ENCODE data around the gene TMEM44.

Gene TMEM44, protein sequence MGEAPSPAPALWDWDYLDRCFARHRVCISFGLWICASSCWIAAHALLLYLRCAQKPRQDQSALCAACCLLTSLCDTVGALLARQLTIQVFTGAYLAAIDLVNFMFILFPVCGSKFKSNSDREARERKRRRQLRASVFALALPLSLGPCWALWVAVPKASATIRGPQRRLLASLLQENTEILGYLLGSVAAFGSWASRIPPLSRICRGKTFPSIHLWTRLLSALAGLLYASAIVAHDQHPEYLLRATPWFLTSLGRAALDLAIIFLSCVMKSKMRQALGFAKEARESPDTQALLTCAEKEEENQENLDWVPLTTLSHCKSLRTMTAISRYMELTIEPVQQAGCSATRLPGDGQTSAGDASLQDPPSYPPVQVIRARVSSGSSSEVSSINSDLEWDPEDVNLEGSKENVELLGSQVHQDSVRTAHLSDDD

GRCh38 chr3:194633349-194634004, at the start of gene TMEM44:
TMEM44 (minus strand) TSS chr3:194633419; CDS start chr3:194633215, 204 bp downstream.
- DNase-seq (ENCODE audit: low read depth), result peak; percentile 50

GRCh38 chr3:194682694-194683310, 49.6 kb upstream of the TMEM44 start:
- DNase-seq (ENCODE audit: low read depth), result peak; percentile 75

DNA sequence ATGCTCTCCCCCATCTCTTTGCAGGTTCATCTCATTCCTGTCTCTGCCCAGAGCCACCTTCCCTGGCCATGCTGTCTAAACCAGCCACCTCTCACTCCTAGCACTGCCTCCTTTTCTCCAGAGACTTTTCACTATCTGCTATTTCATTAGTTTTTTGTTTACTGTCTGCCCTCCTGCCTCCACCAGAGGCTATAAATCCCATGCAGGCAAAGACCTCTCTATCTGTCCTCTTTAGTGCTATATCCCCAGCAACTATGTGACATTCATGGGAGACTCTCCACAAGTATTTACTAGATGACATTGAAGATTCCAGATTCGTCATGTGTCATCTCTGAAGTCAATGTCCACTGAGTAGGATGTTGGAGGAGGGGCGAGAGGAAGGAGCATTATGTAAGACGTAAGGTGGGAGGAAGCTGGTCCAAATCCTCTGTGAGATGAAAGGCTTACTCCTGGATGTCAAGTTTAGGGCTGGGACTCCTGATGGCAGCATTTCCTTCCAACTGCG, 49.0 kb upstream of the TMEM44 start:
- no peak for DNase-seq (ENCODE audit: low read depth)

GRCh38 chr3:194680888-194681615, 47.8 kb upstream of the TMEM44 start:
- DNase-seq (ENCODE audit: low read depth), result no peak

- DNase-seq (ENCODE audit: low read depth), result no peak
These were observed 43.3 kb upstream of the TMEM44 start for GRCh38 chr3:194676471-194676870.

DNA sequence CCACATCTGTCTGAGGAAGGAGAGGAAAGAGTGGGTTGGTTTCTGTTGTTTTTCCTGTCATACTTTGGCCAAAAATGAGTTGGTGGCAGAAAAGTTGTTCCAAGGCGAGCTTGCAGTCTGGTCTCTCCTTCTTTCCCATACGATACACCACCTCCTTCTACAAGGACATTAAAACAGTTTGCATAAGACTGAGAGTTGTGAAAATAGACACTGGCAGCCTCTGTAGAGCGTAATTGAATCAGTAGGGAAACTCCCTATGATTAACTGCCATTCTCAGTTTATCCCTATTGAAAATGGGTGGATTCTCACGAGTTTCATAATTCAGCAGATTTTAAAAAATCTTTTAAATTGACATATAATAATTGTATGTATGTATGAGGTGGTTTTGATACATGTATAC, 42.5 kb upstream of the TMEM44 start:
- no peak for DNase-seq (ENCODE audit: low read depth)

DNA sequence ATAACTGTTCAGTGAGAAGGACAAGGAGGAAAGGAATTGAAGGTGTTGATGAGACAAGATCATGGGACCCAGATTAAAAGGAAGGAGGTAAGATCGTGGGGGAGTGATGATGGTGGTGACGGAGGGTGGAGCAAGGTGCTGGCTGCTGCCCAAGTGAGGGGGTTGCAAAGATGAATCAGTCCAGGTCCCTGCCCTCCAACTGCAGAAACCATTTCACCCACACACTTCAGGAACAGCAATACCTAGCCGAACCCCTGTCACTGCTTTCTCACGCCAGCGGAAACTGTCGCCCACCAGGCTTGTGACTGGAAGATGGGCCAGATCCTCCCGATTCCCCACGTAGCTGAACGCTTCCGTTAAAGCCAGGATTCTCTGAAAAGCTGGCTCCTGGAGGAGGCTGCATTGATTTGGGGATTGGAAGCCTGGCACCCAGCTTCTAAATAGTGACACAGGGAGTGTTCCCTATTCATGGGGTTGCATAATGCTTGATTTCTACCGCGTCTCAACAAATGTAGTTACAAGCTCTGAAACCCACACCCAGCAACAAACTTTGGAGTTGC, 41.9 kb upstream of the TMEM44 start:
- DNase-seq (ENCODE audit: low read depth), result no peak

DNA sequence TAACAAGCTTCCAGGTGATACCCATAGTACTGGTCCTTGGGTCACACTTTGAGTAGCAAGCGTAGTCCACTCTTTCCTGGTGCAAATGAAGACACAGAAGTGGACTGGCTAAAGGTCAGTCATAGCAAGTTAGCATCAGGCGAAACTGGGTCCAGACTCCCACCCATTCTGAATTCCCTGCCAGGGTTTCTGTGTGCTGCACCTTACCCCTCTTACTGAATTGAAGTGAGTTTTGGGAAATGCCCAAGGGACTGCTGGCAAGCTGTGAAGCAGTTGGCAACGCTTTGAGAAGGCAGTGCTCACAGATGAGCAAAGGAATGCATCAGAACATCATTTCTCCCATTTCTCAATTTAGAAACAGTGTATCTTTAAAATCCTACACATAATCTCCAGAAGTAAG, 40.5 kb upstream of the TMEM44 start:
- no peak for DNase-seq (ENCODE audit: low read depth)

GRCh38 chr3:194672876-194673275, 39.7 kb upstream of the TMEM44 start:
- DNase-seq (ENCODE audit: low read depth), result no peak

DNA sequence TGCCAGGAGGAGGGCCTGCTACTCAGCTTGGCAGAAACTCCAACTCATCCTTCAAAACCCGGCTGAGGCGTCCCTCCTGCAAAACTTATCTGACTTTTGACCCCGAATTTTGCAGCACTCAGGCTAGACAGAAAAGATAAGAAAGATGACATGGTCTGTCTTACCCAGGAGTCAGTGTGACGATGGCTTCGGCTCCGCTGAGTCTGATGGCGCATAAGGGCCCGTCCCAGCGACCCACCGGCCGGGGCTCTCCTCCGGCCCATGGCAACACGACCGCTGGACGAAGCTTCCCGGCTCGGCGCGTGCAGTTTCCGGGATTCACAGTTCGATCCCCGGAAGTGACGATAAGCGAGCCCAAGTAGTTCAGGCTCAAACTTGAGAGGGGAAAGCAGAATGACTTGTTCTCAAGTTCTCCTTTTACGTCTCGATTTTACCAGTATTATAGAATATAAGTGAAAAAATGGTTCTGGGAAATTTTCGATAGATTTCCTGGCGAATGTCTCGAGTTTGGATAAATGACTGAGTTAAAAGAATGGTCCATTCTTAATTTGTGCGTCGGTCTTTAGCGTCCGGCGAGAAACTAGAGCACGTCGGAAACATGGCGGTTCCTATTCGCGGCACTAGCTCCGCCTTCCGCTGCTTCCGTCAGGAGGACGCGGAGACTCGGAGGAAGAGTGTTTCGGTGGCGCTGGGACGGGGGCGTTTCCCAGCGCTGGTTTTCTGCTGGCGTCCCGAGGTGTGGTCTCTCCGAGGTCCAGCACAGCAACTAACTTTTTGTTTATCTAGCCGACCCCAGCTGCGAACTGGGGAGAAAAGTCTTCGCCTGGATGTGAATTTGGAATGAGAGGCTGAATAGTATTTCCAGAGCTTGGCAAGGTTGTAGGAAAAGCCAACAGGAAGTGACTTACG, 38.9 kb upstream of the TMEM44 start, which contains the start of gene LSG1:
LSG1 (minus strand) TSS at position 292 of the 909 bp plus-strand sequence; CDS start at position 263, 29 bp downstream.
- DNase-seq (ENCODE audit: low read depth), result peak; percentile 91

DNA sequence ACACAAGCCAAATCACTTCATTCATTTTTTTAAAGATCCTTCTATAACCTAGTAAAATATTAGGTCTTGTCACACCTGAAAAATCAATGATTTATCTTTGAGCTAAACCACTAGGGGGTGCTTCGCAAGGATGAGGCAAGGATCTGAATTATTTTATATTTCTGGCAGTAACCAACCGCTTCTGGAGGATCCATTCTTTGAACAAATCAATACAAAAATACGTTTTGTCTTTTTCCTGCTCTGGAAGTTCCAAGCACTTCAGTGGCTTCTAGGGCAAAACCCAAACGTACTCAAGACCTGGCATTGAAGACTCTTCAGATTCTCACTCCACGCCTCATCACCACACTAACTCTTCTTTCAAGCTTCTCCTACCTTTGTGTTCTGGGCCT, 38.3 kb upstream of the TMEM44 start:
- no peak for DNase-seq (ENCODE audit: low read depth)

DNA sequence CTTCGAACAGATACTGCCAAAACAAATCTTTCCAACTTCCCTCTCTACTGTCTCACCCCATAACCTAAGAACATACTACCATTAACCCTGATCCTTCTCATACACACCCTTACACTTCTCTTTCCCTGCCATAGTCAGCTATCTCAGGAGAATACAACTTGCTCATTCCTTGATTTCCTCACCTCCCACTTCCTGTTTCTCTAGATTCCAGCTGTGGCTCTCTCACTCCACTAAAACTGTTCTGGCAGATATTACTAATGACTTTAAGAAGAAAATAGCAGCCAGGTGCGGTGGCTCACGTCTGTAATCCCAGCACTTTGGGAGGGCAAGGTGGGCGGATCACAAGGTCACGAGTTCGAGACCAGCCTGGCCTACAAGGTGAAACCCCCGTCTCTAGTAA, 34.1 kb upstream of the TMEM44 start:
- DNase-seq (ENCODE audit: low read depth), result no peak

DNA sequence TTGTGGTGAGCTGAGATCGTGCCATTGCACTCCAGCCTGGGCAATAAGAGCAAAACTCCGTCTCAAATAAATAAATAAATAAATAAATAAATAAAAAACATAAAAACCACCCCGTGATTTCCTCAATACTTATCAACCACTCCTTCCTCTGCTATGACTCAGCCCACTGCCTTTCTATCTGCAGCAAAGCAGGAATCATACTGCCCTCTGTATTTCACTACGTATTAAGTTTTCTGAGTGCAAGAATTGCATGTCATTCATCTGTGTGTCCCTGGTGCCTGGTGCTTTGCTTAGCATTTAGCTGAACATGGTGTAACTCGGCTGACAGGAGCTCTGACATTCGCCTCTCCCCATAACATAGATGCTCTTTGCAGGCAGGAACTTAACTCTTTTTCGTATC, 31.6 kb upstream of the TMEM44 start:
- no peak for DNase-seq (ENCODE audit: low read depth)

DNA sequence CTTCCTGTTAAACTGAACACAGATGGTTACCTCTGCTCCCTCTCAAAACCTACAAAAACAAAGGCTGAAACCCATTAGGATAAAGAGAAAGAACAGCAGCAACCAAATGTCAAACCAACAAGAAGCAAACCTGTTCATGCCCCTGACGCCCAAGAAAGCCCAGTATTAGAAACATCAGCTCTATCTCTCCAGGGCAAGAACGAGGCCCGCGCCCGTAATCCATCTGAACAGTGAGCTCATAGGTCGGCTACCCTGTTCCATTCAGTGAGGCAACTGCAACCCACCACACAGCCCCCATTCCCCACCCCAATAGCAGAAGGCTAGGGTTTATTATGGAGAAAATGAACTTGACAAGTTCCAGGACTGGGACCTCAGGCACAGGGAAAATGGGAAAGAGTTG, 28.7 kb upstream of the TMEM44 start:
- no peak for DNase-seq (ENCODE audit: low read depth)

- no peak for DNase-seq (ENCODE audit: low read depth)
These were observed 28.2 kb upstream of the TMEM44 start for GRCh38 chr3:194661374-194661773.

- no peak for DNase-seq (ENCODE audit: low read depth)
These were observed 26.6 kb upstream of the TMEM44 start for GRCh38 chr3:194659778-194660177.

- no peak for DNase-seq (ENCODE audit: low read depth)
These were observed 25.4 kb upstream of the TMEM44 start for GRCh38 chr3:194658477-194659242.

- DNase-seq (ENCODE audit: low read depth), result no peak
These were observed 24.2 kb upstream of the TMEM44 start for GRCh38 chr3:194657439-194657838.

DNA sequence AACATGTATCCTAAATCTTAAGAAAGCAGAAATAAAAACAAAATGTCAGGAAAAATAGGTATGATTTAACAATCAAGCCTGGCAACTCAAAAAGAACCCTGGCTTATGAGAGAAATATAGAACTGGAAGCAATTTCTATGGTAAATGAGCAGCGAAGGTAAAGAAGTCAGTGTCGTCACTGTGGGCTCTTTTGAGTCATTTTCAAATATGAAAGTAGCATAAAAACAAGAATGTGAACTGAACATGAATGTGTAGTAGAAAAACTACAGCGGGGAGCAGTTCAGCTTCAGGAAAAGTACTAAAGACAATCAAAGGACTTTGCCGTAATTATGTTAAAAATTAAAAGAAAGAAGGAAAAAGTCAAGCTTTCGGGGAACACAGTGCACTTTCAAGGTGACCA, 21.2 kb upstream of the TMEM44 start:
- no peak for DNase-seq (ENCODE audit: low read depth)

DNA sequence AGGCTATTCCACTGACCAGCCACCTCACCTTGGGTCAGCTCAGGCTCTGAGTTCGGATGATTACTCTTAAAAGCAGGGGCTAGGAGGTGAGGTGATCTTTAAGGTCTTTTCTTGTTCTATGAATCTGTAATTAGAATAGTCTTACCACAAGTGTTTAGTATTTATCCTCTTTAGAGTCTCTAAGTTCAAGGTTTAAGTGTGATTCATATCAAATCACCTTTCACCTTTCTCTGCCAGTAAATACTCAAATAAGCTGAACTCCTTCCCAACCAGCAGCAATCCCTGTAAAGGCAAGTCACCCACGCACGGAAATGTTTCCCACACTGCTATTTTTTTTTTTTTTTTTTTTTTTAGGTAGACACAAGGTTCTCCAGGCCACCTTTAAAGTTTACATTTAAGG, 14.5 kb upstream of the TMEM44 start:
- DNase-seq (ENCODE audit: low read depth), result no peak
